SK-N-SH treated with all-trans-retinoic acid at 6 μM for 48 hours (cell line): ENCODE data around the gene TSEN54.

Experiments
- CSDC2 ChIP-seq: fragments of 250-450 bp; sonication (Bioruptor Pico); IDR thresholded peaks from 2 replicates; pipeline ENCODE4 v1.5.0; 2020; ENCODE audit warnings: mild to moderate bottlenecking, moderate library complexity
- TOX ChIP-seq: fragments of 250-450 bp; sonication (Bioruptor Pico); IDR thresholded peaks from 2 replicates; pipeline ENCODE4 v1.8.0; 2021; ENCODE audit warnings: mild to moderate bottlenecking, moderate library complexity, borderline replicate concordance
- ZFP30 ChIP-seq: fragments of 450-650 bp; formaldehyde crosslinking; IDR thresholded peaks from 2 replicates; pipeline ENCODE4 v1.5.0; 2022; ENCODE audit warnings: mild to moderate bottlenecking, moderate library complexity
- ZNF565 ChIP-seq: fragments of 450-650 bp; formaldehyde crosslinking; conservative IDR thresholded peaks from 2 replicates; pipeline ENCODE4 v1.5.0; 2020; ENCODE audit warnings: low read depth, mild to moderate bottlenecking, moderate library complexity

GRCh38 chr17:75471207-75471606 lies 45.1 kb upstream of the TSEN54 start:
- TF ChIP-seq ZNF565 (CRISPR knock-in tag) (no peak), ZFP30 (CRISPR knock-in tag) (no peak), TOX (CRISPR knock-in tag) (no peak), CSDC2 (no peak)
